ENCODE measurements around the gene MPL.

MPL gene

DNA sequence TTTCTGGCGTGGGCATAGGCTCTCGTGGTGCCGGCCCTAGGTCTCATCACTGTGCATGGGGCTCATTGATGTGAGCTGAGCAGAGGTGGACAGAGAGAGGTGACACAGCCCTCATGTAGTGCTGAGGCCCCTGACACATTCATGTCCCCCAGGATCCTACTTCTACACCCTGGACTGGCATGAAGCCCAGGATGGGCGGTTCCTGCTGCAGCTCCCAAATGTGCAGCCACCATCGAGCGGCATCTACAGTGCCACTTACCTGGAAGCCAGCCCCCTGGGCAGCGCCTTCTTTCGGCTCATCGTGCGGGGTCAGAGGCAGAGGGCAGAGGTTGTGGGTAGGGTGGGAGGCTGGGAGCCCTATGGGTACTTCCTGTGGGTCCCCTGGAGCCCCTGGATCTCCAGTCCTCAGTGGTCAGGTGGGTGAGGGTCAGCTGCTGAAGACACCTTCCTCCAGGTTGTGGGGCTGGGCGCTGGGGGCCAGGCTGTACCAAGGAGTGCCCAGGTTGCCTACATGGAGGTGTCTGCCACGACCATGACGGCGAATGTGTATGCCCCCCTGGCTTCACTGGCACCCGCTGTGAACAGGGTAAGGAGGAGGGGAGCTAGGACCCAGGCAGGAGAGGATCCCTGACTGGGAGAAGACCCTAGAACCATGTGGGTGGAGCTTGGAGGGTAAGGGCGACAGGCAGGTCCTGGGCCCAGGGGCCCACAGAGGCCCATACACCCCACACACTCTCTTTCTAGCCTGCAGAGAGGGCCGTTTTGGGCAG is 30.7 kb upstream of the MPL start:
- DNase-seq = no peak

DNA sequence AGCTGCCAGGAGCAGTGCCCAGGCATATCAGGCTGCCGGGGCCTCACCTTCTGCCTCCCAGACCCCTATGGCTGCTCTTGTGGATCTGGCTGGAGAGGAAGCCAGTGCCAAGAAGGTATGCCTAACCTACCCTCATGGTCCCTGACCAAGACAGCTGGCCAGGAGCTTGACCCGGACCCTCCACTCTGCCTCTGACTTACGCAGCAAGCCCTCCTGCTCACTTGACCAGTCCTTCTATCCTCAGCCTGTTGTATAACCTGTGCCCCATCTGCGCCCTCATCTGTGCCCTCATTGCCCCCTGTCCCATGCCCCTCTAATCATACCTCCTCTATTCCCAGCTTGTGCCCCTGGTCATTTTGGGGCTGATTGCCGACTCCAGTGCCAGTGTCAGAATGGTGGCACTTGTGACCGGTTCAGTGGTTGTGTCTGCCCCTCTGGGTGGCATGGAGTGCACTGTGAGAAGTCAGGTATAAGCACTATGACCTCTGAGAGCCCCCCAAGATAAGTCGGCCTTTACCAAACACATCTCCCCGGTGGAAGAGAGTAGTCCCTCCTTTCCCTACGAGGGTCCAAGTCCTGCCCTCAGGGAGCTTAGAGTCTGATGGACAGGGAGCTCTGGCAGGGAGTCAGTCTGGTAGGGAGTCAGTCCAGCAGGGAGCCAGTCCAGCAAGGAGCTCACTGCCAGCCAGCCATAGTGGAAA is 30.0 kb upstream of the MPL start:
- no peak for DNase-seq

DNA sequence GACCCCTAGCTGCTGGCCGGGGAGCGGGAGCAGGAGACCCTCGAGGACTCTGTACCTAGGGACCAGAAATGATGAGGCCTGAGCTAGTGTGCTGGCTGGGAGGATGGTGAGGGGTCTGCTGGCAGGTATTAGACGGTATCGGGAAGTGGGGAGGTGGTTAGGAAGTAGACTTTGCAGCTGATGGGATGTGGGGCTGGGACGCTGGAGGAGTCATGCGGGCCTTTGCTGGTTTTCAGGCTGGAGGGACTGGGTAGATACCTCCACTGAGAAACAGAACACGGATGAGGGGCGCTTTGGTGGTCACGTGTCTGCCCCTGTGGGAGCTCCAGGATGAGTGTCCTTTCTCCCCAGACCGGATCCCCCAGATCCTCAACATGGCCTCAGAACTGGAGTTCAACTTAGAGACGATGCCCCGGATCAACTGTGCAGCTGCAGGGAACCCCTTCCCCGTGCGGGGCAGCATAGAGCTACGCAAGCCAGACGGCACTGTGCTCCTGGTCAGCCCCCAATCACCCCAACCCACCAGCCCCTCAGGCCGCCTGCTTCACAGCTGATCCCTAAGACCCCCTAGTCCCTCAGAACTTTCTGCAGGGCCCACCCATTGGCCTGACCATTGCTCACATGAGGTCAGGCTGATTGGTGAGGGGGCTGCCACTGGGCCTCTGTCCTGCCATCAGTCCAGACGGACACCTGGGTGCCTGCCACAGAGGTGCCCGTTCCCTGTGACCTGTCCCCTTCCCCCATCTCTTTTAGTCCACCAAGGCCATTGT is 28.8 kb upstream of the MPL start:
- no peak for DNase-seq

DNA sequence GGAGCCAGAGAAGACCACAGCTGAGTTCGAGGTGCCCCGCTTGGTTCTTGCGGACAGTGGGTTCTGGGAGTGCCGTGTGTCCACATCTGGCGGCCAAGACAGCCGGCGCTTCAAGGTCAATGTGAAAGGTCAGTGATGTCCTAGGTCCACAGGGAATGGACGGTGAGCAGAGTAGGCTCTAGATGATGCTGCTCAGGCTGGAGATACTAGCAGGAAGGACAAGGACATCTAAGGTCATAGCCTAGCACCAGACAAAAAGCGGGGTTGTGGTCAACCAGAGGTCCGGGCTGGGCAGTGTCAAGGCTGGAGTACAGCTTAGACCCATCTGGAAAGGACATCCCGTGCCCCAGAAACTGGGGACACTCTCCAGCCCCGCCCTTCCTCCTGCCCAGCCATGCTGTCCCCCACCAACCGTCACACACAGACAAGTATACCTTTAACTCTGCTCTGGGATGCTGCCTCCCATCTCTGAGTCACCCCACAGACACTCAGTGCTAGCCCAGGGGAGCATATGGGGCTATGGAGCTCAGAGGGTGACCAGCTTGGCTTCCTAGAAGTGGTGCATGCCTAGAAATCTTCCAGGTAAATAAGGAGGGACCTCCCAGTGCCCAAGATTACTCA is 28.1 kb upstream of the MPL start:
- no peak for DNase-seq

DNA sequence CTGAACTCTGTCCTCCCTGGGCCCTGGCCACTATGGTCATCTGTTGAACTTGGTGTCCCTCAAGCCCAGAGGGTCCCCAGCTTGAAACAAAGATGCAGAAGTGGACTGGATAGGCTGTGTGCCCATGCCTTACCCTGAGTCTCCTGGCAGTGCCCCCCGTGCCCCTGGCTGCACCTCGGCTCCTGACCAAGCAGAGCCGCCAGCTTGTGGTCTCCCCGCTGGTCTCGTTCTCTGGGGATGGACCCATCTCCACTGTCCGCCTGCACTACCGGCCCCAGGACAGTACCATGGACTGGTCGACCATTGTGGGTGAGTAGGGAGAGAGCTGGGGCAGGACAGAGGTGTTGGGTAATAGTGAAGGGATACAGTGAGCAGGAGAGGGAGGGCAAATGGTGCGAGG is 26.1 kb upstream of the MPL start:
- DNase-seq = no peak

DNA sequence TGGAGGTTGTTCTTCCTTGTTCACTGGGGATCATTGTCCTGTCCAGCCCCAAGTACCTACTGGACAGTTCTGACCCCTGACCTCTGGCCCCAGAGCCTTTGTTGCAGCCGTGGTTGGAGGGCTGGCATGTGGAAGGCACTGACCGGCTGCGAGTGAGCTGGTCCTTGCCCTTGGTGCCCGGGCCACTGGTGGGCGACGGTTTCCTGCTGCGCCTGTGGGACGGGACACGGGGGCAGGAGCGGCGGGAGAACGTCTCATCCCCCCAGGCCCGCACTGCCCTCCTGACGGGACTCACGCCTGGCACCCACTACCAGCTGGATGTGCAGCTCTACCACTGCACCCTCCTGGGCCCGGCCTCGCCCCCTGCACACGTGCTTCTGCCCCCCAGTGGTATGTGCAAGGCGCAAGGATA is 25.4 kb upstream of the MPL start:
- DNase-seq = no peak

DNA sequence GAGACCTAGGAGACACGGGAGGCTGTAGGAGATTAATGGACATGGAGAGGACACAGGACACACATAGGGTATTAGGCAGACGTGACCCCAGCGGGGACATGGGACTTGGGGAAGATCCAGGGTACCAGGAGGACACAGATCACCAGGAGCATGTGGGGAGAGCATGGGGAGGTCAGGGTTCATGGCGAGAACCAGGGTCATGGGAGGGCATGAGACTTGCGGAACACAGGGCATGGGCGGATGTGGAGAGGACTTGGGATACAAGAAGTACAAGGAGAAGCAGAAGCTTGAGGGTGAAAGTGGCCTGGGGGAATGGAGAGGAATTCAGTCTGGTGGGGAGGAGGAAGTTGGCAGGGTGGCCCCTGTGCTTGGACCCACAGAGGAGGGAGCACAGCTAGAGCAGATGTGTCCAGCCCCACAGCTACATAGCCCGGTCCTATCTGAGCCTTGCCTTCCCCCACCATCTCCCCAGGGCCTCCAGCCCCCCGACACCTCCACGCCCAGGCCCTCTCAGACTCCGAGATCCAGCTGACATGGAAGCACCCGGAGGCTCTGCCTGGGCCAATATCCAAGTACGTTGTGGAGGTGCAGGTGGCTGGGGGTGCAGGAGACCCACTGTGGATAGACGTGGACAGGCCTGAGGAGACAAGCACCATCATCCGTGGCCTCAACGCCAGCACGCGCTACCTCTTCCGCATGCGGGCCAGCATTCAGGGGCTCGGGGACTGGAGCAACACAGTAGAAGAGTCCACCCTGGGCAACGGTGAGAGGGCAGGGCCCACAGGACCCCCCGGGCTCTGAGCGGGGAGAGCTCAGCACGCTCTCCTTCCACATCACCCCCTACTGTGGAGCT is 24.7 kb upstream of the MPL start:
- no peak for DNase-seq

DNA sequence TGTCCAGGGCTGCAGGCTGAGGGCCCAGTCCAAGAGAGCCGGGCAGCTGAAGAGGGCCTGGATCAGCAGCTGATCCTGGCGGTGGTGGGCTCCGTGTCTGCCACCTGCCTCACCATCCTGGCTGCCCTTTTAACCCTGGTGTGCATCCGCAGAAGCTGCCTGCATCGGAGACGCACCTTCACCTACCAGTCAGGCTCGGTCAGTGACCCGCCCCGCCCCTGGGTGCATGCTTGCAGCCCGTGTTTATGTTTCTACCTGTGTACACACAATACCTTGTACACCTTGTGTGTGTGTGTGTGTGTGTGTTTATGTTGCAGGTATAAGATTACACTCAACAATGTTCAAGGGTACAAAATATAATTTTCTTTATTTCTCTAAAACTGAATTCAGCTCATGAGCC is 23.8 kb upstream of the MPL start:
- DNase-seq = no peak

DNA sequence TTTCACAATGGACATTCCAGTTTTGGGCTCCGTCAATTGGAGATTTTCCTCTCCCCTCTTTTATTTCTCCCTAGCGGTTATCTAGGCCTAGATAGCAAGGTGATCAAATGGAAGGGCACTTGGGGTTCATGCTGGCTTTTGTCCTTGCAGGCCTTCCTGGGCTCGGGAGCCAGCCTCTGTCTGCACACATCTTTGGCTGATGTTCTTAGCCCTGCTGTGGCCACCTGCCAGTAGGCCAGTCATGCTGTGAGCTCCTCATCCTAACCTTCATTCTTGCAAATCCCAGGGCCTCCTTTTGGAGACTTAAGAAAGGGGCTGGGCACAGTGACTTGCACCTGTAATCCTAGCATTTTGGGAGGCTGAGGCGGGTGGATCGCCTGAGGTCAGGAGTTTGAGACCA is 23.4 kb upstream of the MPL start:
- DNase-seq = no peak

DNA sequence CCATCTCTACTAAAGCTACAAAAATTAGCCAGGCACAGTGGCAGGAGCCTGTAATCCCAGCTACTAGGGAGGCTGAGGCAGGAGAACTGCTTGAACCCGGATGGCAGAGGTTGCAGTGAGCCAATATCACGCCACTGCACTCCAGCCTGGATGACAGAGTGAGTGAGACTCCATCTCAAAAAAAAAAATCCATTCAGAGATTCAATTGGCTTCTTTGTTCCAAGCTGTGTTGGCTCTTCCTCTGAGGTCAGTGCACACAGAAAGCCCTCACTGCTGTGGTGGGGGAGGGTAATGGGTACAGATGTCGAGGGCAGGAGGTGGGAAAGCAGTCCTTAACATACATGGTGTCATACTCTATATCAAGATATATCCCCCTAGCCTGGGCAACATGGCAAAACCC is 22.1 kb upstream of the MPL start:
- no peak for DNase-seq

DNA sequence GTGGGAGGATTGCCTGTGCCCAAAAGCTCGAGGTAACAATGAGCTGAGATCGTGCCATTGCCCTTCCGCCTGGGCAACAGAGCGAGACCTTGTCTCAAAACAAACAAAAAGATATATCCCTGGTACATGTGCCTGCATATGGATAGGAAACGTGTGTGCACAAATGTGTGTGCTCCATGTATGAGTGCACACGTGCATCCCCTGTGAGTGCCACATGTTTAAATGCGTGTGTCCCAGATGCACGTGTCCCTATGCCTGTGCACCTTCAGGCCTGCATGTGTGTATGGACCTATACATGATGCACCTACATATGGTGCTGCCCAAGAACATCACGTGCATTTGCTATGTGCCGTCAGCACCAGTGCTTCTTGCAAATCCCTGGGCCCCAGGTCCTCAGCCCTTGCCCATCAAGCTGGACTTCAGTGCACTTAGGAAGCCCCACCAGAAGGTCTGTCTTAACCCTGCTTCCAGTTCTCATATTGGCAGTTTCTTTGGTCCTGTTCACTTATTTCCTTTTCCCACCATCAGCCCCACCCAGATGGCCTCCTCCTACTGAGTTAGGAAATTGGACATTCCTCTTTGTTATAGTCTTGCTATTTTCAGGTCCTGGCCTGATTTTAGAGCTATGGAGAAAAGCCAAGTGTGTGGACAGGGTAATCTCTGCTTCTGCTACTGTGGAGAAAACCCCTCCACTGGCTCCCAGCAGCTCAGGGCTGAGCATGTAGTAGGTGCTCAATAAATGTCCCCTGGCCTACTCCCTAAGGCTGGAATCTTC is 21.5 kb upstream of the MPL start:
- DNase-seq = no peak

DNA sequence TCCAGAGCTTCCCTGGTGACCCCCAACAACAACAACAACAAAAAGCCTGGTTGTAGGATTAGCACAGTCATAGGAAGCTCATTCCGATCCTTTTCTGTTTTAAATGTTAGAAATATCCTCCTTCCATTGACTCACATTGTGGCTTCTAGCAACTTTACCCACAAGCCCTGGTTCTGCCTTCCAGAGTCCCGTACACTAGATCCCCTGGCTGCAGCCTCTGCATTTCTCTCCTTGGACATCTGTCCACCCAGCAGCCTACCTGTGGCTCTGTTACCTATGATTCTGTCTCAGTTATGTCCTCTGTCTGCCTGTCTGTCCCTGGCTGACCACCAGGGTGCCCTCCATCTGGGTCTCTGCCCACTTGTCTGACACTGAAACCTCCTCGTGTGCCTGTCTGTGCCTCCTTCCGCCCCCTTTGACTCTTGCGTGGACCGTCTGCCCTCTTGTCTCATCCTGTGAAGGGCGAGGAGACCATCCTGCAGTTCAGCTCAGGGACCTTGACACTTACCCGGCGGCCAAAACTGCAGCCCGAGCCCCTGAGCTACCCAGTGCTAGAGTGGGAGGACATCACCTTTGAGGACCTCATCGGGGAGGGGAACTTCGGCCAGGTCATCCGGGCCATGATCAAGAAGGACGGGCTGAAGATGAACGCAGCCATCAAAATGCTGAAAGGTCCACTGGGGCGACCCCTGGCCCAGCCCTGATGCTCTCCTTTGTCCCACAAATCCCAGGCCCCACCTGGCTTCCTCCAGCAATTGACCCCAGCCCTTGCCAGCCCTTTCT is 20.7 kb upstream of the MPL start:
- DNase-seq = no peak

DNA sequence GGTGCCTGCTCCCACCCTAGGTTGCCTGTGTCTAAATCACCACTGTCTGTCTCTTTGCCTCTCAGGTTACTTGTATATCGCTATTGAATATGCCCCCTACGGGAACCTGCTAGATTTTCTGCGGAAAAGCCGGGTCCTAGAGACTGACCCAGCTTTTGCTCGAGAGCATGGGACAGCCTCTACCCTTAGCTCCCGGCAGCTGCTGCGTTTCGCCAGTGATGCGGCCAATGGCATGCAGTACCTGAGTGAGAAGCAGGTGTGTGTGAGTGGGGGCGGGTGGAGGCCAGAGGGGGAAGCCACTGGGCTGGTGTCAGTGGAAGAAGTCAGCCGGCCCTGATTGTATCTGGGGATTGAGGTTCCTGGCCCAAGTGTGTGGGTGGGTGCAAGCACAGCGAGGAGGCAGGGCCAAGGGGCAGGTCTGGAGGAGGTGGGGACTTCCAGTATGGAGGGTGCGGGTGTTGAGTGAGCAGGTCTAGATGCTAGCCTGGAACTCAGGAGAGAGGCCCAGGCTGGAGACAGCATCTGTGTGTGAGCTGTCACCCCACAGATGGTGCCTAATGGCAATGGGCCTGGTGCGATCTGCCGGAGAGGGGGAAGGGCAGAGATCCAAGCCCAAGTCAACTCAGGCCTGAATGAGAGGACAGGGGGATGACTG is 19.7 kb upstream of the MPL start:
- DNase-seq = no peak

DNA sequence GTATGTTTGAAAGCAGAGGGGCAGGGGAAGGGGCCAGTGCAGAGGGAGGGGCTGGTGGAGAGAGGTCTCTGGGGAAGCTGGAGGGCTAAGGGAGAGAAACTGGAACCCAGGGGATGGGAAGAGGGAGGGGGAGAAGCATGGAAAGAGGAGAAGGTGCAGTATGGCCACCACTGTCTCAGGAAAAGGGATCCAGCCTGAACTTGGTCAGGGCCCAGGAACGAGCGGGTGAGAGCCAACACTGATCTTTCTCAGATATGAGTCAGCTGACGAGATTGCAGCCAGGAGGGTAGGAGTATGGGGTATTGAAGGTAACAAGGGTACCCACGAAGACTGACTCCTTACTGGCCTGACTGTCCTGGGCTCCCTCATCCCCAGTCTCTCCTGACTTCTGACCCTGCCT is 18.8 kb upstream of the MPL start:
- DNase-seq = no peak

DNA sequence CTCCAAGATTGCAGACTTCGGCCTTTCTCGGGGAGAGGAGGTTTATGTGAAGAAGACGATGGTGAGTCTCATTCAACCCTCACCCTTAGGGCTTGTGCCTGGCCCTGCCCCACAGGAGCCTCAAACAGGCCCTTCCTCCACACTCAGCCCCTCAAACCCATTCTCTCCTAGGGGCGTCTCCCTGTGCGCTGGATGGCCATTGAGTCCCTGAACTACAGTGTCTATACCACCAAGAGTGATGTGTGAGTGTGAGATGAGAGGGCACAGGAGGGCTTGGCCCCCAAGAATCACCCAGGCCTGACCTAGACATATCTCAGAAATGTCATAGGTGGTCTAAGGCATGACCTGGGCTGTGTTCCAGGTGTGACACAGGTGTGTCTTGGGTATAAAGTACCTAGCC is 18.3 kb upstream of the MPL start:
- no peak for DNase-seq

DNA sequence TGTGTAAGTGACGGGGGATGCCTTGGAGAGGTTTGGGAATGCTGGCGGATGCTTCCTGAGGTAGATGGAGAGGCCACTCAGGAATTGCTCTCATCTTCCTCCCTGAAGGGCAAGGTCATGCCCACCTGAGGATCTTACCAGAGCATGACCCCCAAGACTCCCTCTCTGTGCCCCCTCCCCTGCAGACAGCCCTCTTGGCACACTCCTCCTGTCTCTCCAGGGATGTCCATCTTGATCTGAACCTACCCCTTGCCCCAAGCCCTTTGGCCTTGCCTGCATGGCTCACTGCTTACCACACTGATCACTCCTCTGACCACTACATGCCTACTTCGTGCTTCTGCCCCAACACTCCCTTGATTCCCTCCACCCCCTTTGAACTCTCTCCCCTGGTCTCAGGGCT is 17.9 kb upstream of the MPL start:
- DNase-seq = no peak

DNA sequence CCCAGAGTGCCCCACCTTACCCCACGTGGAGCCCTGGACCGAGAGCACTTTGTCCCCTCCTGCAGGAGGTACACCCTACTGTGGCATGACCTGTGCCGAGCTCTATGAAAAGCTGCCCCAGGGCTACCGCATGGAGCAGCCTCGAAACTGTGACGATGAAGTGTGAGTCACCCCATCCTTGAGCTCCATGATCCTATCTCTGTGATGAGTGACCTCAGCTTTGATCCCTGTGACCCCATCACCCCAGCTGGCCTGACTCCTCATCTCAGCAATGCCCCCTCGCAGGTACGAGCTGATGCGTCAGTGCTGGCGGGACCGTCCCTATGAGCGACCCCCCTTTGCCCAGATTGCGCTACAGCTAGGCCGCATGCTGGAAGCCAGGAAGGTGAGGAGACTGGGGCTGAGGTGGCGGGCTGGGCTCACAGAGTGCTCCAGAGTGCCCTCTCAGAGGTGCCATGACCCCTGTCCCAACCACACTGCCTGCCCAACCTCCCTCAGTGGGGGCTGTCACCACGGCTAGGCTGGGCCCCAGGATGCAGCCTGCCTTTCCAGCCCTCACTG is 16.2 kb upstream of the MPL start:
- DNase-seq = no peak

DNA sequence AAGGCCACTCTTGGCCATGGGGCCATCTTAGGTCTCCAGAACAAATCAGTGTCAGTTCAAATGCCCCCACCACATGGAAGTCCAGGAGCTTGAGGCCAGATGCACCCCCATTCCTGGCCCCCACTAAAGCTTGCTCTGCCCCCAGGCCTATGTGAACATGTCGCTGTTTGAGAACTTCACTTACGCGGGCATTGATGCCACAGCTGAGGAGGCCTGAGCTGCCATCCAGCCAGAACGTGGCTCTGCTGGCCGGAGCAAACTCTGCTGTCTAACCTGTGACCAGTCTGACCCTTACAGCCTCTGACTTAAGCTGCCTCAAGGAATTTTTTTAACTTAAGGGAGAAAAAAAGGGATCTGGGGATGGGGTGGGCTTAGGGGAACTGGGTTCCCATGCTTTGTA is 15.1 kb upstream of the MPL start:
- no peak for DNase-seq

DNA sequence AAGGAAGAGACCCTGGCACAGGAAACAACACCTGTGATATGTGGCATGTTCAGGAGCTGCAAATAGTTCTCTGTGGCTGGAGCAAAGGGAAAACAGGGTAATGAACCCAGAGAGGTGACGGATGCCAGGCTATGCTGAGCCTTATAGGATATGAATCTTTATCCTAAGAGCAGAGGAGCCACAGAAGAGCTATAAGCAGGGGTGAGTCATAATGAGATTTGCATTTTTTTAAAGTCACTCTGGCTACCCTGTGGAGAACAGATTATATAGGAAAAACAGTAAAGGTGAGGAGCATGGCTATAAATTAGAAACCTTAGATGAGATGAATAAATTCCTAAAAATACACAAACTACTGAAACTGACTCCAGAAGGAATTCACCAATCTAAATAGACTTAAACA is 12.8 kb upstream of the MPL start:
- no peak for DNase-seq

DNA sequence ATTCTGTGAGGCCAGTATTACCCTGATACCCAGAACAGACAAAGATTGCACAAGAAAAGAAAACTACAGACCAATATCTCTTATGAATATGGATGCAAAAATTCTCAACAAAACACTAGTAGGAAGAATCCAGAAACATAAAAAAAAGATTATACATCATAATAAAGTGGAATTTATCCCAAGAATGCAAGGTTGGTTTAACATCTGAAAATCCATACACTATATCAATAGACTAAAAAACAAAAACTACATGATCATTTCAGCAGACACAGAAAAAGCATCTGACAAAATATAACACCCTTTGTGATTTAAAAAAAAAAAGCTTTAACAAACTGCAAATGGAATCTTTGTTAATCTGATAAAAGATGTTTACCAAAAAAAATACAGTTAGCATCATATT is 12.2 kb upstream of the MPL start:
- no peak for DNase-seq
